GM12875 (cell line): ENCODE measurements around the gene TEX51.

ENCODE experiments used
- H3K4me3 ChIP-seq: one replicate; pipeline ENCODE4 v1.5.1; 2011; ENCODE audit warnings: low read depth, low read length, control low read depth
- TF ChIP-seq, protein P1 (sequence below): IDR thresholded peaks from 2 replicates; pipeline ENCODE4 v1.5.1; 2011; ENCODE audit warnings: low read depth, mild to moderate bottlenecking, control low read depth, inconsistent platforms, low read length, moderate library complexity, borderline replicate concordance; ENCODE audit not compliant: insufficient read depth

The TEX51 gene

DNA sequence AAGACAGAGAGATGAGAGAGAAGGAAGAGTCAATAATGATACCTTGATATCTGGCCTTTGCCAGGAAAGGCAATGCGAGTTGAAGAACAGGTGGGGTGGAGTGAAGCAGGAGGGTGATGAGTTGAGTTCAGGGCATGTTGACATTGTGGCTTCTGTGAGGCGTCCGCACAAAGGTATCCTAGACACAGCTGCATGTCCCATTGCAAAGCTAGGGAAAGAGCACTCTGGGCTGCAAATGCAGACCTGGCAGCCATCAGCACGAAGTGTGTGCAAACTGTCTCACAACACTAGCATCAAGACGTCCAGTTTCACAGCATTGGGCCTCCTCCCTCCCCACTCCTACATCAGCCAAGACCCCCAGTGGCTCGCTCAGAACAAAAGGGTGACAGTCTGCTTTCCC lies 36.1 kb downstream of the TEX51 start:
- TF ChIP-seq, protein P1, sequence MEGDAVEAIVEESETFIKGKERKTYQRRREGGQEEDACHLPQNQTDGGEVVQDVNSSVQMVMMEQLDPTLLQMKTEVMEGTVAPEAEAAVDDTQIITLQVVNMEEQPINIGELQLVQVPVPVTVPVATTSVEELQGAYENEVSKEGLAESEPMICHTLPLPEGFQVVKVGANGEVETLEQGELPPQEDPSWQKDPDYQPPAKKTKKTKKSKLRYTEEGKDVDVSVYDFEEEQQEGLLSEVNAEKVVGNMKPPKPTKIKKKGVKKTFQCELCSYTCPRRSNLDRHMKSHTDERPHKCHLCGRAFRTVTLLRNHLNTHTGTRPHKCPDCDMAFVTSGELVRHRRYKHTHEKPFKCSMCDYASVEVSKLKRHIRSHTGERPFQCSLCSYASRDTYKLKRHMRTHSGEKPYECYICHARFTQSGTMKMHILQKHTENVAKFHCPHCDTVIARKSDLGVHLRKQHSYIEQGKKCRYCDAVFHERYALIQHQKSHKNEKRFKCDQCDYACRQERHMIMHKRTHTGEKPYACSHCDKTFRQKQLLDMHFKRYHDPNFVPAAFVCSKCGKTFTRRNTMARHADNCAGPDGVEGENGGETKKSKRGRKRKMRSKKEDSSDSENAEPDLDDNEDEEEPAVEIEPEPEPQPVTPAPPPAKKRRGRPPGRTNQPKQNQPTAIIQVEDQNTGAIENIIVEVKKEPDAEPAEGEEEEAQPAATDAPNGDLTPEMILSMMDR: no peak
- no peak overlapping the region for H3K4me3 ChIP-seq

DNA sequence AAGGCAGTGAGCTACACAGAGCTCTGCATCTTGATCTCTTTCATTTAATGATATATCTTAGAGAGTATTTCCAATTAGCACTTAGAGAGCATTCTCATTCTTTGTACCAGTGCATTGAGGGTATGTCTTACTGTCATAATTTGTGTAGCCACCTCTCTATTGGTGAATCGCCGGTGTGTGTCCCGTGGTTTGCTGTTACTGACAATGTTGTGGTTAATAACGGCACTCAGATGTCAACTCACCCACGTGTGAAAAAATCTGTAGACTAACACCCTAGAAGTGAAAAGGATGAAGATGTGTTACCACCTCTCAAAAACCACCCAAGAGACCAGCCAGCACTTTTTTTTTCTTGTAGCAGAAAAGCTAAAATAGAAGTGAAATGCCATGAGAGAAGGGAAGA lies 37.1 kb downstream of the TEX51 start:
- TF ChIP-seq, protein P1: no peak
- no peak overlapping the region for H3K4me3 ChIP-seq

DNA sequence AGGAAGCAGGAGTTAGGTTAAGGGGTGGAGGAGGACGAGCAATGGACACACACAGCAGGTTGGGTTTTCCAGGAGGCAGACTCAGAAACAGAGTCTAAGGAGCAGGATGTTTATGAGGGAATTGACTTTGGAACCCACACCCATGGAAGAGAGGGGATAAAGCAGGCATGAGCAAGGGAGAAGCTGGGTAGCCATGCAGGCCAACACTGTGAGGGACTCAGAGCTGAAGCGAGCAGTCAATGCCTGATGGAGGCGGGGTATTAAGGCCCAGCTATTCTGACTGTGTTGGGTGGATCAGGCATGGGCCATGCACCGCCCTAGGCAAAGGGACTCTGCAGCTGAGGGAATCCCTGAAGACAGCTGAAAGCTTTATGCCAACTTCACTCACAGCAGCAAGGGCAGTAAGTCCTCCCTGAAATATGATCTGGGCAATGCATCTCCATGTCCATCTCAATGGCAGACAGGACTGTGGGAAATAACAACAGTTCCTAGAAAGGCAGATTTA lies 37.6 kb downstream of the TEX51 start:
- no peak overlapping the region for H3K4me3 ChIP-seq
- TF ChIP-seq, protein P1: no peak

DNA sequence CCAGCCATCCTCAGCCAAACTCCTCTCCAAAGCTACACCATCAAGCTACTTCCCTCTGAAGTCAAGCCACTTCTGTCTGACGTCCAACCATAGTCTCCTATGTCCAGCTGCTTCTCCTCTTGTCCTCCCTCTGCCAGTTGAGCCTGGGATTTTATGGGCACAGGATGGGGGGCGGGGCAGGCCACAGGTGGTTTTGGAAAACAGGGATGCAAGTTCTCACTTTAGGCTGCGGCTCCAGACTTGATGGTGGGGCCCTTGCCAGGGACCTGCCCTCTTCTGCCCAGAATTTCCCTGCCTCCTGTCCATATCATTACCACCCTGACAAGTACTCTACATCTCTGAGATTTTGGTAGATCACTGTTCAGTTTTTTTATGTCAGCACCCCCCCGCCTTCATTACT lies 41.6 kb downstream of the TEX51 start:
- H3K4me3 ChIP-seq: no peak overlapping the region
- TF ChIP-seq, protein P1: no peak

DNA sequence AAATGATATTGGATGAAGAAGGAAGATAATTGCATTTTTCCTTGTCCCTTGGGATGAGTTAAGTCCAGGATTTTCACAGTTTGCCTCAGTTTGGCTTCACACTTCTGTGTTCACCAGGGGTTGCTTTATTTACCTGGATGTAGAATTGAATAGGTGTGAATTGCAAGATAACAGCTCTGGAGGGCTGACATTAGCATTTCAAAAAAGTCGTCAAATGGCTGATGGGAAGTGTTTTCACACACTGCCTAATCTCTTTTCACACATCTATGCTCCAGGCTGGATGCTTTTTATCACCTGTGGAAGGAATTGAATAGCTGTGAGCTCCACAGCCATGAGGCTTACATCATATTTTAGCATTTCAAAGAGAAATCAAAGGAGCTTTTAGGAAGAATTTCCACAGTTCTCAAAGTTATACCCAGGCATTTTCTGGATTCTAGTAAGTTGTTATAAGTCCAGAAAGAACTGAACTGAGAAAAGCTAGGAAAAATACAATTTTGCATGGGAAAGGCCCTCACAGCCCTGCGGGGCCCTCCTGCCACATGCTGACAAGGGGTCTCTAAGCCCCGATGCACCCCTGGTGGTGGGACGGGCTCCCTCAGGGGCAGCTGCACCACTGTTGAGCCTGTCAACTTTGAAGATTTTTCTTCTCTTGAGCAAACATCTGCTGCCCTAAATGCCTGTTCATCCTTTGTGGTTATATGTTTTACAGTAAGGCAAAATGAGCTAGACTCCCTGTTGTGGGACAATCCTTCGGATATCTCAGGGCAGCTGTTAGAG lies 43.9 kb downstream of the TEX51 start:
- no peak overlapping the region for H3K4me3 ChIP-seq
- TF ChIP-seq, protein P1: no peak

DNA sequence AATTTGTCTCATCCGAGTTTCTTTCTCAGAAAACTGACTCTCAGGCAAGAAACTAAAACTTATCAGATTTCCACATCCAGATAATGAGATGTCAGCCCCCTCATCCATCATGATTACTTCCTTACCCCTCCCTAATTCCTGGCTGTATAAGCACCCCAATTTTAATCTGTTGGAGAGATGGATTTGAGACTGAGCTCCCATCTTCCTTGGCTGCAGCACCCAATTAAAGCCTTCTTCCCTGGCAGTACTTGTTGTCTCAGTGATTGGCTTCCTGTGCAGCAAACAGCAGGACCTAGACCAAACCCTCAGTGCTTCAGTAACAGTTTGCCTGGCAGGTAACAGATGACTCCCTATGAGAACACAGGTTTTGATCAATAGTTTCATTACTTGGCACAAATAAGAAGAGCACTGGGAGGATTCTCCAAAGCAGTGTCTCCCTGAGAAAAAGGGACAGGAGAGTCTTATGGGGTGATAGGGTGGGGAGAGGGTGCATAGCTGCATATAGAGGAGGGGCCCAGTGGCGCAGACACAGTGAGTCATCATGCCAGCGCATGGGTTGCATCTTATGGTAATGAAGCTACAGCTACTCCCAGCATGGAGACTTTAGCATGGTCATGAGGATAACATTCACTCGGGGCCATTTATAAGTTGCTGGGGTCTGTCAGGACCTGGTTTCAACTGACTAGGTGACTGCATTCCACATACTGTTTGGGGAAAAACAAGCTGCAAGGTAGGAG lies 45.1 kb downstream of the TEX51 start:
- H3K4me3 ChIP-seq: no peak overlapping the region
- TF ChIP-seq, protein P1: no peak

DNA sequence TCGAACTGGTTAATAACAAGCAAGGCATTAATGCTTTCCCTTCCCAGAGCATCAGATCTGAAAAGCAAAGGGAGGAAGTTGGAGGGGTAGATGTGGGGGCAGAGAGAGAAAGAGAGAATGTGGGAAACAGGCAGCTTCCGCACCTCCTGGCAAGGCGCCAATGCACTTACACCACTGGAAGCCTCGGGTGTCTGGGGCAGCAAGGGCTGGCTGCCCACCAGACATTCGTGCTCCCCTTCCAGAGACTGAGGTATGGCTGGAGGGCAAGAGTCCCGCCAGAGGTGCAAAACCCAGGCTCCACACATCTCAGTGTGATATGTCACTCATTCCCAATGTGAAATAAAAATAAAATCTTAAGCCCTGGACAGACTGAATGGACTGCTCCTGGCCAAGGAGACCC lies 46.4 kb downstream of the TEX51 start:
- no peak overlapping the region for H3K4me3 ChIP-seq
- TF ChIP-seq, protein P1: no peak
